GM23338 (cell line): ENCODE measurements around the gene NT5M. TPM values are rescaled to one million over a fixed set of nuclear protein-coding genes. Genes with fewer than 3 reads are reported as not detected.

Experiments
- ATAC-seq: fragments of 200-7000 bp; cut with Tn5 transposase; 3 replicates; pipeline ENCODE4 v1.9.1; 2020
- DNase-seq: peaks from one replicate; pipeline ENCODE4 v3.0.0-alpha.2; 2015; ENCODE audit warnings: low spot score
- H2AFZ ChIP-seq: fragments of 200-600 bp; sonication (generic); 2 replicates; pipeline ENCODE4 v1.8.0; 2016; ENCODE audit warnings: antibody characterized with exemption, mild to moderate bottlenecking, moderate library complexity
- H3F3A ChIP-seq: fragments of 200-600 bp; sonication (generic); replicated peaks from 2 replicates; pipeline ENCODE4 v1.8.0; 2017; ENCODE audit warnings: antibody characterized with exemption, mixed run types, low read depth
- H3K27ac ChIP-seq: fragments of 200-600 bp; sonication (generic); 2 replicates; pipeline ENCODE4 v1.6.1; 2016; ENCODE audit warnings: low read depth
- H3K27me3 ChIP-seq: fragments of 200-600 bp; sonication (generic); 2 replicates; pipeline ENCODE4 v1.8.0; 2016; ENCODE audit warnings: mild to moderate bottlenecking, mixed run types, moderate library complexity; ENCODE audit not compliant: insufficient read depth
- H3K36me3 ChIP-seq: fragments of 200-600 bp; sonication (generic); 2 replicates; pipeline ENCODE4 v1.8.0; 2016; ENCODE audit warnings: mild to moderate bottlenecking; ENCODE audit not compliant: insufficient read depth
- H3K4me1 ChIP-seq: fragments of 200-600 bp; sonication (generic); 2 replicates; pipeline ENCODE4 v1.8.0; 2016; ENCODE audit warnings: mild to moderate bottlenecking, moderate library complexity; ENCODE audit not compliant: insufficient read depth
- H3K4me2 ChIP-seq: fragments of 200-600 bp; sonication (generic); 2 replicates; pipeline ENCODE4 v1.7.1; 2017; ENCODE audit warnings: mixed run types
- H3K4me3 ChIP-seq: fragments of 200-600 bp; sonication (generic); 2 replicates; pipeline ENCODE4 v1.6.1; 2016; ENCODE audit warnings: mixed run types
- H3K79me2 ChIP-seq: fragments of 200-600 bp; sonication (generic); replicated peaks from 2 replicates; pipeline ENCODE4 v1.8.0; 2017; ENCODE audit warnings: mild to moderate bottlenecking; ENCODE audit not compliant: insufficient read depth
- H3K9me2 ChIP-seq: fragments of 200-600 bp; sonication (generic); 2 replicates; pipeline ENCODE4 v1.8.0; 2017; ENCODE audit not compliant: insufficient read depth
- H4K20me1 ChIP-seq: fragments of 200-600 bp; sonication (generic); replicated peaks from 2 replicates; pipeline ENCODE4 v1.8.0; 2017; ENCODE audit warnings: mild to moderate bottlenecking; ENCODE audit not compliant: insufficient read depth
- H3K27ac Mint-ChIP-seq: 2 replicates; pipeline ENCODE4 v1.8.0; 2020; ENCODE audit warnings: inconsistent platforms, mild to moderate bottlenecking, moderate library complexity, mixed read lengths
- H3K27me3 Mint-ChIP-seq: 3 replicates; pipeline ENCODE4 v1.8.0; 2022; ENCODE audit warnings: low read depth, mild to moderate bottlenecking, moderate library complexity, mixed read lengths, inconsistent platforms; ENCODE audit not compliant: insufficient read depth, poor library complexity
- H3K36me3 Mint-ChIP-seq: 3 replicates; pipeline ENCODE4 v1.8.0; 2021; ENCODE audit warnings: low read depth, mild to moderate bottlenecking, inconsistent platforms, moderate library complexity, mixed read lengths
- H3K4me1 Mint-ChIP-seq: 3 replicates; pipeline ENCODE4 v1.8.0; 2020; ENCODE audit warnings: mild to moderate bottlenecking, inconsistent platforms, mixed read lengths
- H3K4me3 Mint-ChIP-seq: 3 replicates; pipeline ENCODE4 v1.8.0; 2021; ENCODE audit warnings: moderate library complexity, mild to moderate bottlenecking, inconsistent platforms, mixed read lengths
- H3K9me3 Mint-ChIP-seq: 3 replicates; pipeline ENCODE4 v1.8.0; 2020; ENCODE audit warnings: moderate library complexity, mild to moderate bottlenecking, inconsistent platforms, mixed read lengths
- CREB1 ChIP-seq: fragments of 250-450 bp; sonication (Bioruptor Pico); IDR thresholded peaks from 2 replicates; pipeline ENCODE4 v1.5.0; 2020; ENCODE audit warnings: low read depth, mild to moderate bottlenecking, moderate library complexity
- EZH2phosphoT487 ChIP-seq: fragments of 200-600 bp; sonication (generic); IDR thresholded peaks from one replicate; pipeline ENCODE4 v1.8.1; 2018; ENCODE audit warnings: antibody characterized with exemption; ENCODE audit not compliant: unreplicated experiment
- POLR2AphosphoS5 ChIP-seq: IDR thresholded peaks from 2 replicates; pipeline ENCODE4 v1.6.1; 2016; ENCODE audit warnings: antibody characterized with exemption, low read depth
- ZNF114 ChIP-seq: fragments of 250-450 bp; sonication (Bioruptor Pico); IDR thresholded peaks from 2 replicates; pipeline ENCODE4 v1.5.0; 2020; ENCODE audit warnings: mild to moderate bottlenecking, moderate library complexity
- ZNF462 ChIP-seq: fragments of 250-450 bp; sonication (Bioruptor Pico); IDR thresholded peaks from 2 replicates; pipeline ENCODE4 v1.5.0; 2020; ENCODE audit warnings: mild to moderate bottlenecking, moderate library complexity
- polyA plus RNA-seq: library from polyadenylated mRNA; unstranded; fragments of >200 nt; fragmentation: Nextera tagmentation; extraction: Ambion mirVana; gene quantifications from 2 replicates; pipeline ENCODE4 v1.2.1, GENCODE V29; 2016
- total RNA-seq: library from RNA; depleted of rRNA; stranded (reverse); fragments of >200 nt; shearing (Covaris generic); gene quantifications from 2 replicates; pipeline ENCODE4 v1.2.3, GENCODE V29; 2014

NT5M gene
- total and polyA plus RNA-seq, 2 experiments from 2014 or later: 6.0 to 10.6 TPM

GRCh38 chr17:17381446-17382064 is 78.4 kb downstream of the NT5M start:
- H3K27ac Mint-ChIP-seq: no peak overlapping the region
- H3K27me3 ChIP-seq: no peaks in the 10 kb centered on the region
- TF ChIP-seq CREB1: no peak
- peaks cover 5% of the 10 kb centered on the region for H3K4me1 Mint-ChIP-seq
- H3K27ac ChIP-seq: no peak overlapping the region
- H3K4me1 ChIP-seq: no peaks in the 10 kb centered on the region
- H3K36me3 ChIP-seq: no peaks in the 10 kb centered on the region
- no peaks in the 10 kb centered on the region for H3K36me3 Mint-ChIP-seq
- H3K4me3 Mint-ChIP-seq: no peak overlapping the region
- H3K79me2 ChIP-seq: no peaks in the 10 kb centered on the region
- no peaks in the 10 kb centered on the region for H3K9me3 Mint-ChIP-seq
- no peak overlapping the region for H3K4me3 ChIP-seq
- H3K27me3 Mint-ChIP-seq: peaks cover 9% of the 10 kb centered on the region
- H2AFZ ChIP-seq: no peak overlapping the region
- DNase-seq (no peak), ATAC-seq (no peak)
- no peaks in the 10 kb centered on the region for H3K9me2 ChIP-seq
- no peak overlapping the region for H3K4me2 ChIP-seq
- H3F3A ChIP-seq: no peaks in the 10 kb centered on the region
- no peaks in the 10 kb centered on the region for H4K20me1 ChIP-seq

GRCh38 chr17:17382065-17382459 is 78.9 kb downstream of the NT5M start:
- Histone ChIP-seq H3K4me1 (no peaks in the 10 kb centered on the region), H3K4me2 (no peak overlapping the region), H4K20me1 (no peaks in the 10 kb centered on the region), H3K27me3 (no peaks in the 10 kb centered on the region), H3K79me2 (no peaks in the 10 kb centered on the region), H3F3A (no peaks in the 10 kb centered on the region), H2AFZ (no peak overlapping the region), H3K9me2 (no peaks in the 10 kb centered on the region), H3K36me3 (no peaks in the 10 kb centered on the region), H3K4me3 (no peak overlapping the region), H3K27ac (no peak overlapping the region)
- no peak for DNase-seq
- Mint-ChIP-seq H3K27ac (no peak overlapping the region), H3K9me3 (no peaks in the 10 kb centered on the region), H3K4me3 (no peak overlapping the region), H3K4me1 (peaks cover 5% of the 10 kb centered on the region), H3K36me3 (no peaks in the 10 kb centered on the region), H3K27me3 (peaks cover 6% of the 10 kb centered on the region)
- ATAC-seq: no peak
- TF ChIP-seq CREB1: no peak
- TF ChIP-seq ZNF462: no peak
- no peak for TF ChIP-seq POLR2AphosphoS5
- no peak for TF ChIP-seq ZNF114 (CRISPR knock-in tag)
- no peak for TF ChIP-seq EZH2phosphoT487
